Retina (tissue), 1 donor: ENCODE results near the gene PCP2.

Experiments used
- DNase-seq: peaks from one replicate; pipeline ENCODE4 v3.0.0-alpha.2; 2016

Gene PCP2

GRCh38 chr19:7596211-7596937 lies 37.1 kb downstream of the PCP2 start:
- DNase-seq, result peak; percentile 50

DNA sequence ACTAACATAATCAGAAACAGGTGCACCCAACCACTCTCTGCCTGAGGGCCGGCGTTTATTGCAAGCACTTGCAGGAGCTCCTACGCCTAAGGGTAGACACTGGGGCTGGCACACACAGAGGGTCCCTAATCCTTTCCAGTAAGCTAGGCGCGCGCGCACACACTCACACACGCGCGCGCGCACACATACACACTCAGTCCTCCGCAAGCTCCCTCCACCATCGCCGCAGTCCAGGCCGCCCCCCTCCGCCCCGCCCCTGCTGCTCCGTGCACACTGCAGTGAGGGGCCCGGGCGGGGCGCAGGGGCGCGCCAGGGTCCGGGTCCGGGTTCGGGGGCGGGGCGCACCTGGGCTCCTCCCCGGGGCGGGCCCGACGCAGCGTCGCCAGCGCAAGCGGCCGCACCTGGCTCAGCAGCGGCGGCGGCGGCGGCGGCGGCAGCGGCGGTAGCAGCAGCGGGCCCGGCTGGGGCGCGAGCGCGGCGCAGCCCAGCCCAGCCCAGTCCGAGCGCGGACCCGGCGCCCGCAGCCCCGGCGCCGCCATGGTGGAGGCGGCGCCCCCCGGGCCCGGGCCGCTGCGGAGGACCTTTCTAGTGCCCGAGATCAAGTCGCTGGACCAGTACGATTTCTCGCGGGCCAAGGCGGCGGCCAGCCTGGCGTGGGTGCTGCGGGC lies 37.9 kb downstream of the PCP2 start, which contains the start of gene CAMSAP3:
Gene CAMSAP3 (plus strand): TSS at position 398 of the 668 bp plus-strand sequence. CDS start 140 bp downstream, at position 538.
- DNase-seq, result peak; percentile 84

DNA sequence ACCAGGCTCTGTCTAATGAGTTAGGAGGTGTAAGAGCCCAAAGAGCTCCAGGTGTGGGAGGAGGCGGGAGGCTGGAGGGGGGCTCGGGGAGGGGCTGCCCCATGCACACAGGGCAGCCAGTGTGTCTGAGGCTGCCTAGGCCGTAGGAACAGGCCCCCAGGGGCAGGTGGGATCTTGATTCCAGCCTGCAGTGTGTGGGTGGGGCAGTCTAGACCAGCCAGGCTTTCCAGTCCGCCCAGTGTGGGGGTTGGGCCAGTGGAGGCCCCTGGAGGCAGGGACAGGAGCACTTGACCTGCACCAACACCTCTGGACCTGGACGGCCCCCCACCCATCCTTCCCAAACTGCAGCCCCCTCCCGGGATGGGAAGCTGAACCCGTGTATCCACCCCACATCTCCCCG lies 43.3 kb downstream of the PCP2 start:
- no peak for DNase-seq

- DNase-seq, result no peak
Measured at GRCh38 chr19:7589822-7590221, 43.7 kb downstream of the PCP2 start.

GRCh38 chr19:7582446-7582845 lies 51.1 kb downstream of the PCP2 start:
- no peak for DNase-seq
